MM.1S (cell line): ENCODE data around the gene MAST3.

ENCODE experiments used
- EZH2 ChIP-seq: fragments of 300-600 bp; sonication (generic); optimal IDR thresholded peaks from 2 replicates; pipeline ENCODE3; 2017; ENCODE audit warnings: low read depth, mild to moderate bottlenecking, antibody characterized with exemption, low read length, mixed read lengths
- TF ChIP-seq, protein P1 (sequence below): fragments of 300-600 bp; sonication (generic); IDR thresholded peaks from 2 replicates; pipeline ENCODE4 v1.5.1; 2016; ENCODE audit warnings: antibody characterized with exemption, low read length, mixed read lengths

DNA sequence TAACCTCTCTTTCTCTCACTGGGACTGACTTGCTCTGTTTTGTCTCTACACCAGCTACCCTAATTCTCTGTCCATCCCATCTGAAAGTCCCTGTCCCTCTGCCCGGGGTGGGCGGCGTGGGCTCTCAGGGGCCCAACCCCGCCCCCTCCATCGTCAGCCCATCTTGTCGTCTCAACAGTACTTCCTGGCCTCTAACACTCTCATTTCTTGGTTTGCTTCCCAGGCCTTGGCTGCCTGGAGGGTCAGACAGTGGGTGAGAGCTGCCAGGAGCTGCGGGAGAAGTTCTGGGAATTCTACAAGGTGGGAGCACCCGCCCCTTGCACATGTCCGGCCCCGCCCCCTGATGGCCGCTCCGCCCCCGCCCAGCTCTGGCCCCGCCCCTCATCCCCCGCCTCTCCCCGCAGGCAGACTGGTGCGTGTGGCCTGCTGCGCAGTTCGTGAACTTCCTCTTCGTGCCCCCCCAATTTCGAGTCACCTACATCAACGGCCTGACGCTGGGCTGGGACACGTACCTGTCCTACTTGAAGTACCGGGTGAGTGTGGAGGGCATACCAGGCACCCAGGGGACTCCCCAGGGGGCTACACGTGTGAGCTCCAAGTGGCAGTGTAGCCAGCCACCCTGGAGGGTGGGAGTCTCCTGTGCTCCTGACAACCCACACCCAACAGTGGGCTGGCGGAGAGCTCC is 97.1 kb downstream of the MAST3 start:
- TF ChIP-seq, protein P1, sequence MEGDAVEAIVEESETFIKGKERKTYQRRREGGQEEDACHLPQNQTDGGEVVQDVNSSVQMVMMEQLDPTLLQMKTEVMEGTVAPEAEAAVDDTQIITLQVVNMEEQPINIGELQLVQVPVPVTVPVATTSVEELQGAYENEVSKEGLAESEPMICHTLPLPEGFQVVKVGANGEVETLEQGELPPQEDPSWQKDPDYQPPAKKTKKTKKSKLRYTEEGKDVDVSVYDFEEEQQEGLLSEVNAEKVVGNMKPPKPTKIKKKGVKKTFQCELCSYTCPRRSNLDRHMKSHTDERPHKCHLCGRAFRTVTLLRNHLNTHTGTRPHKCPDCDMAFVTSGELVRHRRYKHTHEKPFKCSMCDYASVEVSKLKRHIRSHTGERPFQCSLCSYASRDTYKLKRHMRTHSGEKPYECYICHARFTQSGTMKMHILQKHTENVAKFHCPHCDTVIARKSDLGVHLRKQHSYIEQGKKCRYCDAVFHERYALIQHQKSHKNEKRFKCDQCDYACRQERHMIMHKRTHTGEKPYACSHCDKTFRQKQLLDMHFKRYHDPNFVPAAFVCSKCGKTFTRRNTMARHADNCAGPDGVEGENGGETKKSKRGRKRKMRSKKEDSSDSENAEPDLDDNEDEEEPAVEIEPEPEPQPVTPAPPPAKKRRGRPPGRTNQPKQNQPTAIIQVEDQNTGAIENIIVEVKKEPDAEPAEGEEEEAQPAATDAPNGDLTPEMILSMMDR: no peak
- no peak for TF ChIP-seq EZH2
